KMS-11 (cell line): ENCODE measurements around the gene KCNH2.

Experiments
- H2AFZ ChIP-seq: fragments of 200-600 bp; sonication (generic); 2 replicates; pipeline ENCODE4 v1.6.1; 2016; ENCODE audit warnings: antibody characterized with exemption, mixed run types, low read depth
- H3K27ac ChIP-seq: fragments of 200-600 bp; sonication (generic); 2 replicates; pipeline ENCODE4 v1.6.1; 2016; ENCODE audit warnings: mild to moderate bottlenecking, mixed run types
- H3K27me3 ChIP-seq: fragments of 200-600 bp; sonication (generic); 2 replicates; pipeline ENCODE4 v1.6.1; 2017; ENCODE audit warnings: mild to moderate bottlenecking, low read depth, mixed run types, moderate library complexity; ENCODE audit not compliant: insufficient read depth
- H3K36me3 ChIP-seq: fragments of 200-600 bp; sonication (generic); 2 replicates; pipeline ENCODE4 v1.6.1; 2017; ENCODE audit warnings: mild to moderate bottlenecking, mixed run types; ENCODE audit not compliant: insufficient read depth
- H3K4me1 ChIP-seq: fragments of 200-600 bp; sonication (generic); 2 replicates; pipeline ENCODE4 v1.6.1; 2016; ENCODE audit warnings: mild to moderate bottlenecking, low read depth, mixed run types; ENCODE audit not compliant: poor library complexity, severe bottlenecking
- H3K4me2 ChIP-seq: fragments of 200-600 bp; sonication (generic); 2 replicates; pipeline ENCODE4 v1.7.0; 2016; ENCODE audit warnings: mild to moderate bottlenecking, mixed run types
- H3K4me3 ChIP-seq: fragments of 200-600 bp; sonication (generic); IDR thresholded peaks from 2 replicates; pipeline ENCODE4 v1.6.1; 2017; ENCODE audit warnings: low read depth, low read length, mixed read lengths; ENCODE audit not compliant: insufficient read depth
- H3K79me2 ChIP-seq: fragments of 200-600 bp; sonication (generic); 2 replicates; pipeline ENCODE4 v1.6.1; 2016; ENCODE audit warnings: low read depth, mixed run types; ENCODE audit not compliant: insufficient read depth
- H3K9ac ChIP-seq: fragments of 200-600 bp; sonication (generic); 2 replicates; pipeline ENCODE4 v1.6.1; 2016; ENCODE audit warnings: mild to moderate bottlenecking, mixed run types
- H4K20me1 ChIP-seq: fragments of 200-600 bp; sonication (generic); 2 replicates; pipeline ENCODE4 v1.6.1; 2016; ENCODE audit warnings: mild to moderate bottlenecking, mixed run types; ENCODE audit not compliant: insufficient read depth
- TF ChIP-seq, protein P1 (sequence below): fragments of 200-600 bp; sonication (generic); conservative IDR thresholded peaks from 2 replicates; pipeline ENCODE4 v1.6.1; 2017; ENCODE audit warnings: low read depth, mild to moderate bottlenecking, antibody characterized with exemption, low read length, moderate library complexity, mixed read lengths

Gene KCNH2

DNA sequence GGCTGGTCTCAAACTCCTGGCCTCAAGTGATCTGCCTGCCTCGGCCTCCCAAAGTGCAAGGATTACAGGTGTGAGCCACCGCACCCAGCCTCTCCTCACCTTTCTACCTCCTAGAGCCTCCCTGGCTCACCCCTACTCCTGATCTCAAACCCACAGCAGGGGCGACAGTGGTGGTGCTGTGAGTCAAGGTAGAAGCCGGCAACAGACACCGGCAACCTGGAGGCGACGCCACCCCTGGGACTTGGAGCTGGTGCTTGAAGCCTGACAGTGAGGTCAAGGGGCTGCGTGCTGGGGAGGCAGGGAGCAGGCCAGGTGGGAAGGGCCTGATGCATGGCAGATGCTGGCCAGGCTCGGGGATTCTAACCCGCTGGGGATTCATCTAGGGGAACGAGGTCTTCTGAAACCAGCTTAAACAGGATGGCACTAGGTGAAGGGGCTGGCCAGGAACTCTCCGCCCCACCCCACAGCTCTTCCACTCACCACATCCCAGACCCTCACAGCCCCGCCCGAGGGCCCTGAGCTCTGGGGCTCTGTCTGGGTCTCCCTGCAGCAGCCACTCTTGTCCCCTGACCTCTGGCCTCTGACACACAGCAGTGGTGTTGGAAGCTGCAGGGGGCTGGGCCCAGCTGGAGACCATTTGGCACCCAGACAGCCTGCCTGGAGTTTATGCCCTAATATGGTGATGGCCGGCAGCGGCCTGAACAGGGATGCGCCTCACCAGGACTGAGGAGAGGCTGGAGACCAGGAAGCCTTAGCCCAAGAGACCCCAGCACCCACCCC lies 16.4 kb downstream of the KCNH2 start:
- no peaks in the 10 kb centered on the region for H4K20me1 ChIP-seq
- H3K9ac ChIP-seq = no peak overlapping the region
- TF ChIP-seq, protein P1, sequence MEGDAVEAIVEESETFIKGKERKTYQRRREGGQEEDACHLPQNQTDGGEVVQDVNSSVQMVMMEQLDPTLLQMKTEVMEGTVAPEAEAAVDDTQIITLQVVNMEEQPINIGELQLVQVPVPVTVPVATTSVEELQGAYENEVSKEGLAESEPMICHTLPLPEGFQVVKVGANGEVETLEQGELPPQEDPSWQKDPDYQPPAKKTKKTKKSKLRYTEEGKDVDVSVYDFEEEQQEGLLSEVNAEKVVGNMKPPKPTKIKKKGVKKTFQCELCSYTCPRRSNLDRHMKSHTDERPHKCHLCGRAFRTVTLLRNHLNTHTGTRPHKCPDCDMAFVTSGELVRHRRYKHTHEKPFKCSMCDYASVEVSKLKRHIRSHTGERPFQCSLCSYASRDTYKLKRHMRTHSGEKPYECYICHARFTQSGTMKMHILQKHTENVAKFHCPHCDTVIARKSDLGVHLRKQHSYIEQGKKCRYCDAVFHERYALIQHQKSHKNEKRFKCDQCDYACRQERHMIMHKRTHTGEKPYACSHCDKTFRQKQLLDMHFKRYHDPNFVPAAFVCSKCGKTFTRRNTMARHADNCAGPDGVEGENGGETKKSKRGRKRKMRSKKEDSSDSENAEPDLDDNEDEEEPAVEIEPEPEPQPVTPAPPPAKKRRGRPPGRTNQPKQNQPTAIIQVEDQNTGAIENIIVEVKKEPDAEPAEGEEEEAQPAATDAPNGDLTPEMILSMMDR = no peak
- H3K27ac ChIP-seq = no peak overlapping the region
- H3K27me3 ChIP-seq = no peaks in the 10 kb centered on the region
- H3K36me3 ChIP-seq = no peaks in the 10 kb centered on the region
- no peaks in the 10 kb centered on the region for H3K4me1 ChIP-seq
- H3K4me3 ChIP-seq = no peak overlapping the region
- H3K4me2 ChIP-seq = no peak overlapping the region
- H3K79me2 ChIP-seq = no peaks in the 10 kb centered on the region
- no peak overlapping the region for H2AFZ ChIP-seq

DNA sequence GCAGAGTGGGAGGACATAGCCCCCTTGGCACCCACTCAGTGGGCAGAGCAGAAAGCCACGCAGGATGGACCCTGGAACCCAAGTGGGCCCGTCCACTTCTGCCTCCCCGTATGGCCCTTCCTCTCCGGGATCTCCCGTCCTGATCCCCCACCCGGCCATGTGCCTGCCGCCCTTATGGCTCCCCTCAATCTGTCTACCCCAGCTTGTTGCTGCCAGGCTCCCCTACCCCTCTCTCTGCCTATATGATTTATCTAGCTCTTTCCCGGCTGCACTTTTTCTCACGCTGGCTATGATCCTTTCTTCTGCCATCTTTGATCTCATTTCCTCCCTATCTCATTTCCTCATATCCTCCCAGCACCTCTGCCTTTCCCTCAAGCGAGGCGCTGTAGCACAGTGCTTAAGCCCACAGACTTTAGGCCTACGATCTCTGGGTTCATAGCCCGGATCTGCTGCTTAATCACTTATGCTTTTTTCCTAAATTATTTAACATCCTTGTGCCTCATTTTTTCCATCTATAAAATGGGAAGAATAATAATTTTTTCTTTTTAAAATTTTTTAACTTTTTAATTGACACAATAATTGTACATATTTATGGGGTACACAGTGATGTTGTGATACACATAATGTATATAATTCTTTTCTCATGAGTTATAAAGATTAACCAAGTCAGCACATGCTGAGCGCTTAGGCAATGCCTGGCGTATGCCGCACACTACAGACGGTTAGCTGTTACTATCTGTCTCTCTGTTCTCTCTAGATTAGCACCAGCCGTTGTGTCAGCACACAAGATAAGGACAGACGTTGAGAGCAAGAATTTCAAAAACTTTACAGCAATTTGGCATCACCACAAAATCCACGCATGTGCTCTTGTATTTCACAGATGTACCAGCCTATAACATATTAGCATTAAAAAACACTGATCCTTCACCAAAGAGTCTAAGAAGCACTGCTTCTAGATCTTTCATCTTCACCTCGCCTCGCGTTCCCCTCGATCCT lies 18.1 kb downstream of the KCNH2 start:
- Histone ChIP-seq H3K4me1 (no peaks in the 10 kb centered on the region), H3K4me3 (no peak overlapping the region), H4K20me1 (no peaks in the 10 kb centered on the region), H3K27ac (no peak overlapping the region), H3K9ac (no peak overlapping the region), H3K4me2 (no peak overlapping the region), H3K36me3 (no peaks in the 10 kb centered on the region), H3K79me2 (no peaks in the 10 kb centered on the region), H2AFZ (no peak overlapping the region), H3K27me3 (no peaks in the 10 kb centered on the region)
- TF ChIP-seq, protein P1 = no peak

DNA sequence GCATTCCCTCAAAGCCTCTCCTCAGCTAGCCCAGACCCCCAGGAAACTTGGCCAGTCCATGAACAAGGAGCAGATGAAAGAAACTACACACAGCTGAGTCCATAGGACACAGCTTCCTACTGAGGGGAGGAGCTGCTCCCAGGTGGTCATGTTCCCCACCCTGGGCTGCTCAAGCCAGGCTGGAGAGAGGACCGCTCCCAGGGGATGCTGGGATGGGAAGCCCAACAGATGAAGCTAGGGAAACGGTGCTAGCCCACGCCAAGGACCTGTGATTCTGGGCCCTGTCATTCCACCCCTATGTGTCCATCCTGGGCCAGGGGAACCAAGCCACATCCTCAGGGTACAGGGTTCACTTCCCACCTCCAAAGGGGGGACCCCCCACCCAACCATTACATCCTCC lies 19.0 kb downstream of the KCNH2 start:
- no peaks in the 10 kb centered on the region for H3K4me1 ChIP-seq
- H3K9ac ChIP-seq = no peak overlapping the region
- H3K36me3 ChIP-seq = no peaks in the 10 kb centered on the region
- H3K27me3 ChIP-seq = no peaks in the 10 kb centered on the region
- no peak overlapping the region for H3K4me3 ChIP-seq
- no peak overlapping the region for H2AFZ ChIP-seq
- no peaks in the 10 kb centered on the region for H3K79me2 ChIP-seq
- no peak overlapping the region for H3K4me2 ChIP-seq
- no peak overlapping the region for H3K27ac ChIP-seq
- H4K20me1 ChIP-seq = no peaks in the 10 kb centered on the region
- TF ChIP-seq, protein P1 = no peak

DNA sequence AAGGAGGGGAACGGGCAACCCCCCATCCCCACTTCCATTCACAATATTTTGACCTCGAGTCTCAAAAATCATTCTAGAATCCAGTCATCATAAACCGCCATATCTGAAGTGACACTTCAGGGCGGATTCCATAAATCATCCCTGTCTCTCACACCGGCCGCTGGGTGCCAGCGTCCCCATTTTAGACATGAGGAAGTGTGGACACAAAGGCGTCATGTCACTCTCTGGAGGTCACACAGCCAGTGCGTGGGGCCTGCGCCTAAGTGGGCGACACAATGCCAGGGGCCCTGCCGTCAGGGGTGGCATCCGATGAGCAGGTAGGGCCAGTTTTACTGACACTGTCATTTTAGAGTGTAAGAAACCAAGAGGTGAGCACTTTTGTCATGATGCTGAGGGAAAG lies 19.5 kb downstream of the KCNH2 start:
- Histone ChIP-seq H3K4me2 (no peak overlapping the region), H3K79me2 (no peaks in the 10 kb centered on the region), H3K36me3 (no peaks in the 10 kb centered on the region), H3K9ac (no peak overlapping the region), H3K27ac (no peak overlapping the region), H4K20me1 (no peaks in the 10 kb centered on the region), H3K27me3 (no peaks in the 10 kb centered on the region), H3K4me3 (no peak overlapping the region), H3K4me1 (no peaks in the 10 kb centered on the region), H2AFZ (no peak overlapping the region)
- TF ChIP-seq, protein P1 = no peak
